K562 (cell line): Measurements from ENCODE around the gene CCNK. TPM values are rescaled to one million over a fixed set of nuclear protein-coding genes. Genes with fewer than 3 reads are reported as not detected.
A peak's percentile ranks its signal among the peaks of the same experiment; 100 is the strongest.

Source experiments
- ATAC-seq: fragments of 200-7000 bp; cut with Tn5 transposase; 3 replicates; pipeline ENCODE4 v1.9.1; 2020; ENCODE audit warnings: moderate library complexity
- BruUV-seq: library from RNA; stranded (reverse); fragments of 400-500 nt; replicated peaks from 2 replicates; lab custom pipeline; 2021; lab: Mats Ljungman, UMichigan
- CTCF ChIA-PET: fragments of 300-600 bp; formaldehyde crosslinking; extraction: SDS; loops from one replicate; lab custom pipeline; 2021; ENCODE audit warnings: low intra/inter-chr PET ratio; lab: Yijun Ruan, JAX
- POLR2A ChIA-PET: fragments of 300-600, 350-650 bp; sonication (Branson Sonifier 250); formaldehyde crosslinking; extraction: SDS; loops from one replicate; lab custom pipeline; 2021; ENCODE audit warnings: antibody characterized with exemption, inconsistent platforms; lab: Yijun Ruan, JAX
- DNase-seq, 4 experiments: peaks; one replicate each; pipeline versions ENCODE4 v3.0.0 to v3.0.0-alpha.2; 2011 to 2018; ENCODE audit warnings: low spot score in 3 of 4, mixed read lengths in 3 of 4; ENCODE audit errors: extremely low read depth in 1 of 4
- FAIRE-seq: peaks from 2 replicates; lab custom pipeline; 2011; peaks lifted over from hg19 to GRCh38; lab: Jason Lieb, UNC
- H2AFZ ChIP-seq: 2 replicates; pipeline ENCODE4 v1.6.0; 2011; ENCODE audit warnings: low read depth, low read length, control low read depth, inconsistent platforms
- H3K27ac ChIP-seq: fragments of 200-600 bp; 3 replicates; pipeline ENCODE4 v1.8.0; 2011; ENCODE audit warnings: low read depth, mild to moderate bottlenecking, control low read depth, inconsistent platforms, low read length, moderate library complexity, mixed read lengths; ENCODE audit errors: extremely low read depth
- H3K27me3 ChIP-seq, 2 experiments: fragments of 300-600 bp in 1 of 2; 2 replicates in 1 of 2; 3 replicates in 1 of 2; pipeline versions ENCODE4 v1.6.0 to v1.8.0; 2011; ENCODE audit warnings: inconsistent platforms in 2 of 2, low read length in 2 of 2, mild to moderate bottlenecking in 1 of 2, mixed read lengths in 1 of 2, moderate library complexity in 1 of 2; ENCODE audit not compliant: control insufficient read depth in 2 of 2, insufficient read depth in 2 of 2
- H3K36me3 ChIP-seq: fragments of 300-600 bp; 3 replicates; pipeline ENCODE4 v1.8.0; 2011; ENCODE audit warnings: mild to moderate bottlenecking, low read length, inconsistent platforms; ENCODE audit not compliant: control insufficient read depth, insufficient read depth
- H3K4me1 ChIP-seq, 2 experiments: fragments of 200-600 bp in 1 of 2; replicated peaks in 1 of 2; 2 replicates in 1 of 2; 3 replicates in 1 of 2; pipeline versions ENCODE4 v1.5.1 to v1.8.0; 2011; ENCODE audit warnings: inconsistent platforms in 2 of 2, low read length in 2 of 2, mild to moderate bottlenecking in 1 of 2, mixed read lengths in 1 of 2, moderate library complexity in 1 of 2; ENCODE audit not compliant: control insufficient read depth in 2 of 2, insufficient read depth in 2 of 2
- H3K4me2 ChIP-seq: 2 replicates; pipeline ENCODE4 v1.6.1; 2011; ENCODE audit warnings: low read length, control low read depth, inconsistent platforms, mixed read lengths; ENCODE audit not compliant: insufficient read depth
- H3K4me3 ChIP-seq: fragments of 200-600 bp; sonication (generic), shearing (Covaris generic); 2 replicates; pipeline ENCODE4 v1.5.1; 2016; ENCODE audit warnings: control low read depth, inconsistent platforms
- H3K79me2 ChIP-seq: fragments of 200-600 bp; 3 replicates; pipeline ENCODE4 v1.8.0; 2011; ENCODE audit warnings: low read length, inconsistent platforms; ENCODE audit not compliant: control insufficient read depth, insufficient read depth
- H3K9ac ChIP-seq, 2 experiments: 2 replicates each; pipeline versions ENCODE4 v1.6.0 to v1.6.1; 2011; ENCODE audit warnings: low read depth in 2 of 2, low read length in 2 of 2, control low read depth in 1 of 2, inconsistent platforms in 1 of 2, mild to moderate bottlenecking in 1 of 2, mixed read lengths in 1 of 2; ENCODE audit not compliant: insufficient read depth in 1 of 2
- H3K9me1 ChIP-seq: one replicate; pipeline ENCODE4 v1.6.0; 2011; ENCODE audit warnings: inconsistent platforms, mild to moderate bottlenecking, low read length, moderate library complexity; ENCODE audit not compliant: control insufficient read depth, insufficient read depth
- H3K9me3 ChIP-seq: replicated peaks from 2 replicates; pipeline ENCODE4 v1.5.1; 2011; ENCODE audit warnings: low read depth, low read length, inconsistent platforms; ENCODE audit not compliant: control insufficient read depth, insufficient read depth
- H4K20me1 ChIP-seq: replicated peaks from 2 replicates; pipeline ENCODE4 v1.6.1; 2011; ENCODE audit warnings: low read length, inconsistent platforms, mixed read lengths; ENCODE audit not compliant: control insufficient read depth, insufficient read depth
- ARID2 ChIP-seq: fragments of 450-650 bp; IDR thresholded peaks from 2 replicates; pipeline ENCODE4 v1.6.1; 2017; ENCODE audit warnings: antibody characterized with exemption, mild to moderate bottlenecking
- ATF1 ChIP-seq, 2 experiments: fragments of 450-650 bp in 1 of 2; IDR thresholded peaks; 2 replicates each; pipeline ENCODE4 v1.6.1; 2016; ENCODE audit warnings: missing compliant biosample characterization in 1 of 2, missing genetic modification characterization in 1 of 2
- GATAD2A ChIP-seq: fragments of 450-650 bp; IDR thresholded peaks from 2 replicates; pipeline ENCODE4 v1.6.1; 2017
- NR4A1 ChIP-seq, 2 experiments: fragments of 250-450 bp in 1 of 2; fragments of 450-650 bp in 1 of 2; sonication (Bioruptor Pico) in 1 of 2; IDR thresholded peaks; 2 replicates each; pipeline versions ENCODE4 v1.4.0 to v1.6.1; 2016 to 2020; ENCODE audit warnings: mild to moderate bottlenecking in 2 of 2, missing compliant biosample characterization in 1 of 2, missing genetic modification characterization in 1 of 2, moderate library complexity in 1 of 2
- ZBTB40 ChIP-seq, 2 experiments: fragments of 450-650 bp in 1 of 2; sonication (generic) in 1 of 2; formaldehyde crosslinking in 1 of 2; IDR thresholded peaks; 2 replicates each; pipeline versions ENCODE4 v1.7.1 to v1.9.0; 2016 to 2022; ENCODE audit warnings: inconsistent platforms in 1 of 2, mild to moderate bottlenecking in 1 of 2, missing genetic modification reagents in 1 of 2
- ZNF347 ChIP-seq: fragments of 450-650 bp; formaldehyde crosslinking; IDR thresholded peaks from 2 replicates; pipeline ENCODE4 v1.4.0; 2020; ENCODE audit warnings: low read depth, mild to moderate bottlenecking, moderate library complexity
- ZNF589 ChIP-seq: fragments of 200-800 bp; sonication (Bioruptor generic); IDR thresholded peaks from 2 replicates; pipeline ENCODE4 v1.6.1; 2016; ENCODE audit warnings: low read depth, missing genetic modification characterization, missing compliant biosample characterization
- WGBS: fragments of 100-300 bp; shearing (Covaris generic); methylation state at CpG from one replicate; pipeline ENCODE4 v1.1.6; 2016; ENCODE audit warnings: low coverage, mixed read lengths; ENCODE audit not compliant: insufficient coverage; ENCODE audit errors: missing lambda C conversion rate; 5-methylcytosine and 5-hydroxymethylcytosine counted together
- in situ Hi-C: fragments of 300-500 bp; cut with MboI; formaldehyde crosslinking; loops from 4 replicates; pipeline ENCODE4 v1.15.0; 2018; ENCODE audit warnings: inconsistent platforms, mixed read lengths
- intact Hi-C: fragments of 100-400 bp; cut with micrococcal nuclease; formaldehyde crosslinking; loops from 2 replicates; pipeline ENCODE4 v1.14.2; 2022
- polyA plus RNA-seq, 8 experiments: library from polyadenylated mRNA; depleted of rRNA in 4 of 8; stranded (reverse) in 5 of 8; unstranded in 3 of 8; fragments of >200 nt; fragmentation: Nextera tagmentation in 2 of 8; fragmentation: Illumina TruSeq in 1 of 8; extraction: Ambion mirVana in 2 of 8; extraction: Trizol in 1 of 8; gene quantifications; 2 replicates each; pipeline versions ENCODE4 v1.2.1 to v1.2.3, GENCODE V29; 2011 to 2014; ENCODE audit warnings: inconsistent platforms in 1 of 8, missing spikeins in 1 of 8
- total RNA-seq, 7 experiments: library from RNA; depleted of rRNA in 6 of 7; stranded (reverse); fragments of >200 nt in 6 of 7; fragmentation: Illumina TruSeq in 2 of 7; extraction: Trizol in 2 of 7; gene quantifications; 2 replicates each; pipeline versions ENCODE4 v1.2.1 to v1.2.3, GENCODE V29; 2011 to 2021; ENCODE audit warnings: low replicate concordance in 1 of 7
- TF ChIP-seq, protein P1 (sequence below), 2 experiments: IDR thresholded peaks; 2 replicates each; pipeline ENCODE4 v1.6.1; 2011; ENCODE audit warnings: borderline replicate concordance in 1 of 2, control low read depth in 1 of 2, low read depth in 1 of 2, low read length in 1 of 2, mild to moderate bottlenecking in 1 of 2, mixed read lengths in 1 of 2, moderate library complexity in 1 of 2; ENCODE audit not compliant: insufficient read depth in 1 of 2, insufficient read length in 1 of 2, poor library complexity in 1 of 2, severe bottlenecking in 1 of 2; ENCODE audit errors: extremely low read depth in 1 of 2

CCNK gene
- total and polyA plus RNA-seq, 9 of the 15 experiments (the other 6 are each of a cell fraction or from before 2014, with no cell fraction given), result 5.8 to 84.2 (median 16.4) TPM

GRCh38 chr14:99523704-99524055, 42.5 kb downstream of the CCNK start (continued):
- TF ChIP-seq ATF1 (CRISPR knock-in tag; IDR thresholded peaks at IDR 0.05) (no peak), ATF1 (tag; IDR thresholded peaks at IDR 0.05) (no peak), ZNF589 (CRISPR knock-in tag) (no peak), ZNF347 (CRISPR knock-in tag) (no peak), GATAD2A (no peak)

GRCh38 chr14:99524091-99524661, 43.0 kb downstream of the CCNK start:
- in situ Hi-C loops, result loop anchor here (10.0 kb wide), 1 partner anchor 361 kb away; no protein-coding TSS in a partner anchor
- 77% methylated on average over 7 of the region's 16 CpGs for WGBS
- Histone ChIP-seq H3K4me2 (no peak overlapping the region), H3K79me2 (no peaks in the 10 kb centered on the region), H2AFZ (no peak overlapping the region), H3K27ac (no peak overlapping the region), H4K20me1 (no peaks in the 10 kb centered on the region; the same call in 1 of the 2 replicates), H3K36me3 (no peaks in the 10 kb centered on the region), H3K4me1 (peaks cover 11 to 48% of the 10 kb centered on the region in 2 experiments), H3K27me3 (no peaks in the 10 kb centered on the region), H3K4me3 (no peak overlapping the region), H3K9ac (peak overlapping the region in 1 of 2 experiments; percentile 74; a peak in 1 of 4 replicates), H3K9me3 (no peaks in the 10 kb centered on the region), H3K9me1 (no peaks in the 10 kb centered on the region)
- BruUV-seq, result no TSS peak
- POLR2A ChIA-PET, result interaction anchor here (0.6 to 1.2 kb wide), 3 partner anchors 53 to 105 kb away, joined by 3 to 4 read pairs (median 3); no protein-coding TSS in a partner anchor
- no peak for ATAC-seq
- DNase-seq, result no peak
- intact Hi-C loops, result no loop called here
- CTCF ChIA-PET, result no interaction called here
- FAIRE-seq, result no peak
- TF ChIP-seq ARID2, result no peak
- TF ChIP-seq, protein P1, sequence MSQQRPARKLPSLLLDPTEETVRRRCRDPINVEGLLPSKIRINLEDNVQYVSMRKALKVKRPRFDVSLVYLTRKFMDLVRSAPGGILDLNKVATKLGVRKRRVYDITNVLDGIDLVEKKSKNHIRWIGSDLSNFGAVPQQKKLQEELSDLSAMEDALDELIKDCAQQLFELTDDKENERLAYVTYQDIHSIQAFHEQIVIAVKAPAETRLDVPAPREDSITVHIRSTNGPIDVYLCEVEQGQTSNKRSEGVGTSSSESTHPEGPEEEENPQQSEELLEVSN (IDR thresholded peaks at IDR 0.05; ENCODE audit: borderline replicate concordance in 1 of 2, extremely low read depth in 1 of 2, insufficient read depth in 1 of 2, insufficient read length in 1 of 2, low read depth in 1 of 2, low read length in 1 of 2, poor library complexity in 1 of 2, severe bottlenecking in 1 of 2), result peak in 1 of 2 experiments; percentile 24
- TF ChIP-seq NR4A1 (CRISPR knock-in tag; IDR thresholded peaks at IDR 0.05), result no peak
- TF ChIP-seq NR4A1 (tag; IDR thresholded peaks at IDR 0.05), result no peak
- peak; percentile 61; the same call in 1 of the 2 replicates for TF ChIP-seq ZBTB40 (IDR thresholded peaks at IDR 0.05)
- TF ChIP-seq ZBTB40 (CRISPR knock-in tag; IDR thresholded peaks at IDR 0.05), result no peak
